Tibial artery (tissue), 4 donors: ENCODE data around the gene CCDC9B.

Experiments
- DNase-seq, 2 donors: peaks; one replicate each; pipeline ENCODE4 v3.0.0-alpha.2; 2019
- H3K27ac ChIP-seq, 2 donors: fragments of 200-600 bp; sonication (generic) in 1 of 2; 1 replicate in 1 of 2; 2 replicates in 1 of 2; pipeline ENCODE4 v1.5.1; 2018 to 2019; ENCODE audit warnings: mild to moderate bottlenecking in 1 of 2
- H3K27me3 ChIP-seq, 2 donors: fragments of 200-600 bp; sonication (generic) in 1 of 2; one replicate each; pipeline versions ENCODE4 v1.5.1 to v1.6.0; 2016 to 2019
- H3K36me3 ChIP-seq, 3 donors: fragments of 200-600 bp; sonication (generic) in 2 of 3; one replicate each; pipeline ENCODE4 v1.5.1; 2016 to 2019; ENCODE audit warnings: mild to moderate bottlenecking in 2 of 3
- H3K4me1 ChIP-seq, 4 donors: fragments of 200-600 bp; sonication (generic) in 2 of 4; 1 replicate in 3 of 4; 2 replicates in 1 of 4; pipeline ENCODE4 v1.5.1; 2016 to 2019
- H3K4me3 ChIP-seq, 2 donors: fragments of 200-600 bp; sonication (generic) in 1 of 2; 1 replicate in 1 of 2; 2 replicates in 1 of 2; pipeline ENCODE4 v1.5.1; 2018 to 2019; ENCODE audit warnings: mild to moderate bottlenecking in 2 of 2
- H3K9me3 ChIP-seq, 3 donors: fragments of 200-600 bp; sonication (generic) in 1 of 3; one replicate each; pipeline ENCODE4 v1.5.1; 2016 to 2019
- CTCF ChIP-seq, 2 experiments: fragments of 200-600 bp in 1 of 2; fragments of 450-650 bp in 1 of 2; IDR thresholded peaks; one replicate each; pipeline ENCODE4 v1.5.1; 2017 to 2019; ENCODE audit warnings: antibody characterized with exemption in 2 of 2, mild to moderate bottlenecking in 1 of 2, moderate library complexity in 1 of 2
- intact Hi-C: fragments of 100-400 bp; cut with DNase I; formaldehyde crosslinking; loops from one replicate; pipeline ENCODE4 v1.15.0; 2023; ENCODE audit warnings: low total_unique reads

Gene CCDC9B

GRCh38 chr15:40364251-40364650, 23.5 kb upstream of the CCDC9B start:
- DNase-seq: no peak
- Histone ChIP-seq H3K27ac (no peak overlapping the region), H3K4me3 (no peak overlapping the region), H3K4me1 (peaks cover 0 to 21% (median 17%) of the 10 kb centered on the region in 4 donors), H3K36me3 (no peaks in the 10 kb centered on the region), H3K9me3 (no peaks in the 10 kb centered on the region), H3K27me3 (no peaks in the 10 kb centered on the region)
- TF ChIP-seq CTCF (IDR thresholded peaks at IDR 0.05): no peak
- intact Hi-C loops: loop anchor here (10.0 kb wide), 1 partner anchor 79 kb away; the partner anchor contains the start of gene ANKRD63

DNA sequence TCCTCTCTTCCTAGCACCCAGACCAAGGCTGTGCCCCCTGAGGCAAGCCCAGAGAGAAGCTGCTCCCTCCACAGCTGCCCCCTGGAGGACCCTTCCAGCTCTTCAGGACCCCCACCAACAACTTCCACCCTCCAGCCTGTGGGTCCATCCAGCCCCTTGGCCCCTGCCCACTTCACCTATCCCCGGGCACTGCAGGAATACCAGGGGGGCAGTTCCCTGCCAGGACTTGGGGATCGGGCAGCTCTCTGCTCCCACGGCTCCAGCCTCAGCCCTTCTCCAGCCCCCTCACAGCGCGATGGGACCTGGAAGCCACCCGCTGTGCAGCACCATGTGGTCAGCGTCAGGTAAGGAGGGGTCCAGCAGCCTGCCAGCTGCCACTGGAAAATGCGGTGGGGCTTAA, 22.9 kb upstream of the CCDC9B start:
- Histone ChIP-seq H3K27me3 (peaks cover 0 to 4% of the 10 kb centered on the region in 2 donors), H3K4me3 (no peak overlapping the region), H3K27ac (no peak overlapping the region), H3K4me1 (peaks cover 0 to 25% (median 18%) of the 10 kb centered on the region in 4 donors), H3K36me3 (no peaks in the 10 kb centered on the region), H3K9me3 (no peaks in the 10 kb centered on the region)
- intact Hi-C loops: loop anchor here (10.0 kb wide), 1 partner anchor 79 kb away; the partner anchor contains the start of gene ANKRD63
- no peak for DNase-seq
- TF ChIP-seq CTCF (IDR thresholded peaks at IDR 0.05): no peak

DNA sequence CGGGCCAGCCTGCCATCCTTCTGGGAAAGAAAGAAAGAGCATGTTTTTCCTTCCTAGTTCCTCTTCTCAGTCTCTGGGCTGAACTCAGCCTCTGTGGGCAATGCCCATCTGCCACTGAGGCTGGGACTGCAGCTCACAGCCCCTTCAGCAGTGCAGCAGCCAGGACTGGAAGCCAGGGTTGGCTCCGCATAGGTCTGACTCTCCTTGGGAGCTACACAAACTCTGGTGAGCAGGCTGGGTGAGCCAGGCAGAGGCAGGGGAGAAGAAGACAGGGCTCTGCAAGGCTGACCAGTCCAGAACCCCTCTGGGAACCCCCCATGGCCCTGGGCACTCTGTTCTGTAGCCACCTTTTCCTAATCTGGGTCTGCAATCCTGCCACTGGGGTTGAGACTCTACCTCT, 20.9 kb upstream of the CCDC9B start:
- TF ChIP-seq CTCF (IDR thresholded peaks at IDR 0.05): no peak
- no peak for DNase-seq
- intact Hi-C loops: loop anchor here (10.0 kb wide), 1 partner anchor 77 kb away; the partner anchor contains the start of gene ANKRD63
- Histone ChIP-seq H3K36me3 (no peaks in the 10 kb centered on the region), H3K4me3 (no peak overlapping the region), H3K9me3 (no peaks in the 10 kb centered on the region), H3K27me3 (peaks cover 0 to 4% of the 10 kb centered on the region in 2 donors), H3K4me1 (peaks cover 0 to 19% (median 13%) of the 10 kb centered on the region in 4 donors), H3K27ac (no peak overlapping the region)

DNA sequence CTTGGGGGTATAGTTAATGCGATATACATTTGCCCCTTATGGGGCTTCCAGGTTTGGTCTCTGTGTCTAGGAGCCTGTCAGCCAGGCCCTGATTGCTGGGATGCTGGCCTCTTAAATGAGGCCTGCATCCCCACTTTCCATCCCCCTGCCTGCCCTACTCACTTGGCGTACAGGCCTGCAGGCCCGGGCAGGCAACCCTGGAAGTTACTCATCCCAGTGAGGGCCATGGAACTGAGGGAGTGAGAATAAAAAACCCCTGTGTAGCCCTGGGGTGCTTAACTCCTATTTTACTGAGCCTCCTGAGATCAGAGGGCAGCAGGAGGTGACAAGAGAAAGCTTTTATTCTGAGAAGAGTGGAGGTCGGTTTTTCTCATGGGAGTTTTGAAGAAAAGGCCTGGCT, 19.3 kb upstream of the CCDC9B start:
- H3K4me3 ChIP-seq: no peak overlapping the region
- H3K9me3 ChIP-seq: no peaks in the 10 kb centered on the region
- intact Hi-C loops: loop anchor here (10.0 kb wide), 1 partner anchor 75 kb away; the partner anchor contains the start of gene ANKRD63
- H3K36me3 ChIP-seq: no peaks in the 10 kb centered on the region
- peaks cover 0 to 4% of the 10 kb centered on the region in 2 donors for H3K27me3 ChIP-seq
- no peak overlapping the region for H3K27ac ChIP-seq
- no peak for DNase-seq
- peaks cover 0 to 17% (median 12%) of the 10 kb centered on the region in 4 donors for H3K4me1 ChIP-seq
- TF ChIP-seq CTCF (IDR thresholded peaks at IDR 0.05): no peak

DNA sequence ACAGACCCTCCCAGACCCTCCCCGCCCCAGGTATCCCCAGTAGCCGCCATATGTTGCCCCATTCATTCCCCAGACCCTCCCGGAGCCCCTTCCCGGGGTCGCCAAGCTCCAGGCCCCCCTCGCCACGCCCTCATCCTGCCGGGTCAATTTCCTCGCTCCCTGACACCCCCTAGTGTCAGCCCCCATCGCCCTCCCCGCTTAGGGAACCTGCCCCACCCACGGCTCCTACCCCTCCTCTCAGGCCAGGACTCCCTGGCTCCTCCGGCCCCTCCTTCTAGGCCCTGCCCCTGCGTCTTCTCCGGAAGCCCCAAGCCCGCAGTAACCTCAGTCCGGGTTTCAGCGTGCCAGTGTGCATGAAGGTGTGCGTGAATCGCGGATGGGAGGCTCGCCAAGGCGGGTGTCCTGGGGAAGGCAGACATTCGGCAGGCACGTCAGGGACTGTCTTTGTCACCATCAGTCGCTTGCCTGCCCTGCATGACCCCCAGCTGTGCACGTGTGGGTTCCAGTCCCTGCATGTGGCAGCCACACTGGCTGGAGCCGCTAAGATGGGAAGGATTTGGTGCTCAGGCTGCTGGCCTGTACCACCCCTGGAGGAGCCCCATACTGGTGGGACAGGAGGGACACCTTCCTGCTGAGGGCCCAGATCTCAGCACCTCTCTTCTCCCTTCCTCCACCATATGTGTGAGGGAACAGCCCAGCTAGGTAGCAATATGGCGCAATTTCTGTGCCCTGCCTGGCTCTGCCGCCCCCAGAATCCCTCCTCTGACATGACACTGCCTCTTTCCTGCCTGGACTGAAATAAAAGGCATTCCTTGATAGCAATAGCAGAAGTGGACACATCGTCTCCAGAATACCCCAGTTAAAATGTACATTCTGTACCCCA, 18.0 kb upstream of the CCDC9B start:
- Histone ChIP-seq H3K9me3 (no peaks in the 10 kb centered on the region), H3K4me3 (peak overlapping the region; percentile 41 to 53), H3K4me1 (peaks cover 0 to 25% (median 17%) of the 10 kb centered on the region in 4 donors), H3K27ac (no peak overlapping the region), H3K36me3 (no peaks in the 10 kb centered on the region), H3K27me3 (peaks cover 0 to 4% of the 10 kb centered on the region in 2 donors)
- no peak for TF ChIP-seq CTCF (IDR thresholded peaks at IDR 0.05)
- intact Hi-C loops: no loop called here
- no peak for DNase-seq
